NCI-H2107 treated with DMSO at 0.1 percent for 48 hours (cell line): ENCODE measurements around the gene FAM234B.
"Not testable (repeated sequence)": the region's sequence is repeated elsewhere in the genome, so short reads cannot be mapped to it uniquely, and the experiment has no call there.

Source experiments
- DNase-seq: peaks from one replicate; lab custom pipeline; 2025; ENCODE audit not compliant: unreplicated experiment; lab: John Stamatoyannopoulos, UW

Gene FAM234B

DNA sequence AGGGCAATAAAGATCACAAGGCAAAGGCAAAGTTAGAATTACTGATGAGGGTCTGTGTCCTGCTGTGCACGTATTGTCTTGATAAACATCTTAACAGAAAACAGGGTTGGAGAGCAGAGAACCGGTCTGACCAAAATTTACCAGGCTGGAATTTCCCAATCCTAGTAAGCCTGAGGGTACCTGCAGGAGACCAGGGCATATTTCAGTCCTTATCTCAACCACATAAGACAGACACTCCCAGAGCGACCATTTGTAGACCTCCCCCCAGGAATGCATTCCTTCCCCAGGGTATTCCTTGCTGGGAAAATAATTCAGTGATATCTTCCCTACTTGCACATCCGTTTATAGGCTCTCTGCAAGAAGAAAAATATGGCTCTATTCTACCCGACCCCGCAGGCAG lies 9.4 kb downstream of the FAM234B start:
- not testable (repeated sequence) for DNase-seq

DNA sequence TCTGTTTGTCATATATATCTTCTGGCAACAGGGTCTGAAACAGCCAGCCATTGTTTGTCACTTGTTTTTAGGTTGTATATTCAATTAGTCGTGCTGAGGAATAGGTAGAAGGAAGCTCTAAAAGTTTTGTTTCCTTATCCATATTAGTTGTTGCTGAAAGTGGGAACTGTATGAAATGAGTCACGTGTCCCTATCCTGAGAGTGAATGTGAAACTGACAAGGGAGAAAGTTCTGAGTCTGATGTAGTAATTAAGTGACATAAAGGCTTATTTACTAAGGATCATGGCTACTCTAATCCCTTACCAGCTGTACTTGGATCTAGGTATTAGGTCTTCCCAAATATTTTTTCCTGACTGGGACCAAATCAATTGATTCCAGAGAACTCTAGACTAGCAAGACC lies 16.4 kb downstream of the FAM234B start:
- DNase-seq: no peak

DNA sequence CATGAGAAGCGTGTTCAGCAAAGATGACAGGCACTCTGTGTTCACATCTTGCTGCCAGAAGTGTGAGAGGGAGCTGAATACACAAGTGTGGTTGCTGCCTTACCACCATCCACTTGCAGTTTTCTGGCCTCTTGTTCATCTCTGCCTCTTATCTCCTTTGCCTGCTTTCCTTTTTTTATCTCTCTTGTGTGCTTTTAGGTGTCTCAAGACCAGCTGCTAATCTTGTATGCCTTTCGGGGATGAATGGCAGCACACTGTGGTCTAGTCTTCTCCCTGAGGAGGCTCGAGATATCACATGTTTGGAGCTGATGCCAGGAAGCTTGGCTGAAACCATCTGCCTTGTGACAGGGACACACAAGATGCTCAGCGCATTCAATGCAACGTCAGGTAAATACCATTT lies 17.2 kb downstream of the FAM234B start:
- no peak for DNase-seq

DNA sequence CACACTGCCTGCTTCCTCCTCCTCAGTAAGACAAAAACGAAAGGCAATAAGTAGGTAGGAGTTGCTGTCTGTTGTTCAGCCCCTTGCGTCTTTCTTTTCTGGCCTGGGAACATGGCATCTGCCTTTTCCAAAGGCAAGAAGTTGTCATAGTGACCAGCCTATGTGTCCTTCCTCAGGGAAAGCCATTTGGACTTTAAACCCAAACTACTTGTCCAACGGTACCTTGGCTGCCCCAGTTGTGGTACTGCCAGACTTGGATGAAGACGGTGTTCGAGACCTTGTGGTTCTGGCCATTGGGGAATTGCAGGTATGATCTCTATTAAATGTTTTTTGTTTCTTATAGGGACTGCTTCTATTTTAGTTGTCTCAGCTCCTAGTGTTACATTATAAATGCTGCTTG lies 18.5 kb downstream of the FAM234B start:
- no peak for DNase-seq

DNA sequence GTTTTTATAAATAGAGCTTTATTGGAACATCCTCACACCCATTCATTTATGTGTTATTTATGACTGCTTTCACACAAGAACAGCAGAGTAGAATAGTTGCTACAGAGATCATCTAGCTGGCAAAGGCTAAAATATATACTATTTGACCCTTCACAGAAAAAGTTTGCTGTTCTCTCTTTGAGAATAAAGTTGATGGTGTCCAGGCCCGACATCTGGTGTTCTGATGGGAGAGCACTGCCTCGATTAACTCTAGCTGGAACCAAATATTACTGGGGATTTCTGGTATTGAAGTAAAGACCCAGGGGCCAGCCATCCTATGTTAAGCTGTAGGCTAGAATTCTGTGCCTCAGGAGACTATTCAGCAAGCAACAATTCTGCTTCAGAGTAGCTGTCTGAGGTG lies 21.8 kb downstream of the FAM234B start:
- DNase-seq: no peak

DNA sequence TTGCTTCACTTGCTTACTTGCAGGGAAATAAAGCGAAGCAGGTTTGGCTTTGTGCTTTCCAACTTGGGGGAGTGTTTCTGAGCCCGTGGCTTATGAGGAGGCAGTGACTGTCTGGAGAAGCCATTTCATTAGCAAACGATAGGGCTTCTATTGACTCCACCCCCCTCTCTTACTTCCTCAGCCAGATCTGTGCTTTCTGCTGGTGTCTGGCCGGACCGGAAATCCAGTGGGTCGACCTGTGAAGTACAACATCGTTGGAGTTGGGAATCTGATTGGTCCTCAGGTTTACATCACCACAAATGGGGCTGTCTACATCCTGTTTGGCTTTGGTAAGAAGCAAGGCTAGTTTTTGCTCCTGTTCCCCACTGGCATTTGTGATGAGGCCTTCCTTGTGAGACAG lies 22.3 kb downstream of the FAM234B start:
- no peak for DNase-seq

DNA sequence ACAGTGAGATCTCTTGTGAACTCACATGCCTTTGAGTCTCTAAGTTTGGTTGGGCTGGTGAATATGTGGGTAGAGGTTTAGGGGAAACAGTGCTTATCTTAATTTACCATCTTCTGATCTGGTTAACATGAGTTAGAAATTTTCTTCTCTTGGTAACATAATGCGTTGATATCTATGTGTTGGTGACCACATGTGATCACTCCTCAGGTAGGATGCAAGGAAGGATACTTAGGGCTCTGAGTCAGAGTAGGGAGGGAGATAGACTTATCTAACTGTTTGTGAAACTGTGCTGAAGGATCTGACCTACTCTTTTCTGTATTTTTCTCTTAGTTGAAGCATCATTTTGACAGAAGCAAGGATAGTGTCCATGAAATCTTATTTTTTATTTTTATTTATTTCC lies 23.1 kb downstream of the FAM234B start:
- DNase-seq: no peak

DNA sequence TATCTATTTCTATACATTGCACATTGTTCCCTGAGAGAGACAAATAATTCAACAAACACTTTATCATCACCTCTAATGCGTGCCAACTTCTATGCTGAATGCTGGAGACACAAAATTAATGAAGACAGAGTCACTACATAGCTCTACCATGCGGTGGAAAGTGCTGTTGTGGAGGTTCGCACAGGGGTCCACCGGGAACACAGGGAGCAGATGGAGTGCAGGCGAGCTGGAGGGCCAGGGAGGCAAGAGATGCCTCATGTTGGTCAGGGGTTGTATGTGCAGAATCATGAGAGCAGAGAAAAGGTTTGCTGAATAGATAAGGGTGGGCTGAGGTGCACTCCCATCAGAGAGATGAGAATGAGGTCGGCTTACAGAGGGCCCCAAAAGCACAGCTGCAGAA lies 25.2 kb downstream of the FAM234B start:
- DNase-seq: no peak

DNA sequence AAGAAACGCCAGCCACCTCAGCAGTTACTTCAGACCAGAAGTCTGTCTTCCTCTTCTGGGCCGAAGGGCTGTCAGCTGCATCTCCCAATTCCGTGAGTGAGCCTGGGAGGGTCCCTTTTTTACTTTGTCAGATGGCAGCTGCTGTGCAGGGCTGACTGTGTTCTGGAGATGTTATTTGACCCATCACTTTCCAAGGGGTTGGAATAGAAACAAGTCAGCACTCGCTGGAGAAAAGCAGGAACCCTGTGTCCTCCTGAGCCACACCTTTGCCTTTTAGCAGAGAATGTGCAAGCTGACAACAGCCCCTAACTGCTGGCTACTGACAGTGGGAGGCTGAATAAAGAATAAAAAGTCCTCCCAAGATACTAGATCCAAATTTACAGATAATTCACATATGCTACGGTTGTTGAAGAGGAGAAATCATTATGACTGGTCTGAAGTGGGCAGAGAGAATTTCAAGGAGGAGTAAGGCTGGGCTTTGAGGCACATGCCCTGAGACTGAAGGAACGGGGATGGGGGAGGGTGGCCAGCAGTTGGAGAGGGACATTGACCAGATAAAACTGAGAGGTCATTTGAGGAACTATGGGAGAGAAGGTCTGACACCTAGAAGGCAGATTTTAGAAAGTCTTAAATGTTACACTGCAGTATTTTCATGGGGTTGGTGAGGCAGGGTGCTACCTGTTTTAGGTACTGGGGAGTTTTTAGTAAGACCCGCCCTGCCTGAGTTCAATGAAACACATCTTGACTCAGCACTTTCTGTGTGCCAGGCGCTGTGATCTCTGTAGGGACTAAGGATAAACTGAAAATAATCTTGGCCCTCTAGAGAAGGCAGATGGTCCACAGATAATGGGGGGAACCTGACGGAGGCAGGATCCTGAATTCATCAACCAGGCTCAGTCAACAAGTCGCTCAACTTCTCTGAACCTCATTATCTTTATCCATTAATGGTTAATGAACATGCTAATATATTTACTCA lies 27.4 kb downstream of the FAM234B start:
- DNase-seq: peak; percentile 64

DNA sequence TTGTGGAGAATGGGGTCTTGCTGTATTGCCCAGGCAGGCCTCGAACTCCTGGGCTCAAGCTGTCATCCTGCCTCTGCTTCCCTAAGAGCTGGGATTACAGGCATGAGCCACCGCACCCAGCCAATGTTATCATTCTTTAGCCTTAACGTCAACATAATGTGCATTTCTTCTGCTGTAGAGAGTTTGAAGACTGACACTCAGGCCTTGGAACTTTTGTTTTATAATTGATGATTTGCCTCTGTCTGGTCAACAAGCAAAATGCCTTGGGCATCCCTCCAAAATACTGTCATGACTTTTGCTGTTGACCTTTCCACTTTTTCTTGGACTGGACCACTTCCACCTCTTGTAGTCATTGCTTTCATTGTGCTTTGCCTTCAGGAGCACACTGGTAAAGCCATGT lies 29.0 kb downstream of the FAM234B start:
- no peak for DNase-seq

DNA sequence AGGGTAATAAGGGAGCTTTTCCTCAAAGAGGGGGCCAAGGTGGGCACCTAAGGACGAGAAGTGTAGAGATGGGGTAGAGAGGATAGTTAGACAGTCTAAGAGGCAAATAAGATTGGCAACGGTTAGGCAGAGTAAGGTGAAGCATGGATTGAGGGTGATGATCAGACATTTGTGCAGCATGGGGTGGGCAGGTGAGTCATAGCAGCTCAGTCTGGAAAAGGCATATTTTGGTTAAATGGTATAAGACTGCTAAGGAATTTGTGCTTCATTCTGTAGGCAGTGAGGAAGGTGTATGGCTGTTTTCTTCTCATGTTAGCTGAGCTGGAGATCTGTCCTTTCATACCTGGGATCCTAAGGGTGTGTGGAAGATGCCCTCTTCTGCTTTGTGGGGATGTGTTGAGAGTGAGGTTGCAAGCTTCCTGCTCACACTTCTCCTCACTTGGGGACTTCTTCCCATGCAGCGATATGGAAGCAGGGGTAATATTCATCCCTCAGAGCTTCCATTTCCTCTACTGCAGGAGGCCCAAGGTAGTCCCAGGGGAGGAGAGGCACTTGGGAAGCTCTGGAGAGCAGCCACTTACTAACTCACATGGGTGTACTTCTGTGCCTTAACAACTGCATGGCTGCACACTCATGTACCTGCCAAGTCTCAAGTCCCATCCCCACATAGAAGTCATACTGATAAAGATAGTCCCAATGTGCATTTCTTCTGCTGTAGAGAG lies 30.4 kb downstream of the FAM234B start:
- DNase-seq: peak; percentile 19

DNA sequence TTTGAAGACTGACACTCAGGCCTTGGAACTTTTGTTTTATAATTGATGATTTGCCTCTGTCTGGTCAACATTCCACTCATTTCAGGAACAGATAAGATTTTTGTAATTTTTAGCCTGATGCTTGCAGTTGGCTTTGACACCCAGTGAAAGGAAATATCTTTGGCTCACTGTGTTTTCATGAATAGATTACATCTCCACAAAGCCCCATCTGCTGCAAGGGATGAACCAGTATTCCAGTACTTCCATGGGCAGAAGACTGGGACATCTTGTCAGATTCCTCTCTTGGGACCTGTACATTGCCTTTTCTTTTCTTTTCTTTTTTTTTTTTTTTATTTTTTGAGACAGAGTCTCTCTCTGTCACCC lies 30.9 kb downstream of the FAM234B start:
- DNase-seq: no peak

DNA sequence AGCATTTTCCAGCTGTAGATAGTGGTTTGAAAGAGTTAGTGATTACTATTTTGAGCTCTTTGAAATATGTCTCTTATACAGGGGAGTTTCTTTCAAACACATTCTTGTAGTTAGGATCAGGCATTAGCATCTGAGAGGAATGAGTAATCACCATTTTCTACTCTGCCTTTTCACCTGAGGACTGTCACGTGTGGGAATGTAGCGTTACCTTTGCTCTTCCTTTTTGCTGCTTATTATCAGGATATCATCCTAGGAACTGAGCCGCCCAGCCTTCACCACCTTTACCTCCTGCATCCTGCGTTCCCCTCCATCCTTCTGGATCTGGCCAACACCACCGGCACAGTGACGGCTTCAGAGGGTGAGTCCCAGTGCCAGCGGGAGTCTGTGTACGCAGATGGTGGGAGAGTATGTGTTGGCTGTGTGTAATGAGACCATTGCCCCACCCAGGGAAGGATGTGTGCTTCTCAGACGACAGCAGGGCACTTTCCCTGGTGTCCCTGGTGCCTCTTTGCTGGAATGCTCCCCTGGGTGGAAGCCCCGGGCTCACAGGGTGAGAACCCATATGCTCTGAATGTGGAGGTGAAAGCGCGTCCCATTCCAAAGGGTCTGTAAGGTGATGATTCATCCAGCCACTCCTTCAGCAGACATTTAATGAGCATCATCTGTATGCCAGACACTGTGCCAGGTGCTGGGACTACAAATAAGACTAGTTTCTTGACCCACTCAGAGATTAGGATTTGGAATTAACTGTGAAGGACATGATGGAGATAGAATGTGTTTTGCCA lies 31.8 kb downstream of the FAM234B start:
- DNase-seq: no peak

DNA sequence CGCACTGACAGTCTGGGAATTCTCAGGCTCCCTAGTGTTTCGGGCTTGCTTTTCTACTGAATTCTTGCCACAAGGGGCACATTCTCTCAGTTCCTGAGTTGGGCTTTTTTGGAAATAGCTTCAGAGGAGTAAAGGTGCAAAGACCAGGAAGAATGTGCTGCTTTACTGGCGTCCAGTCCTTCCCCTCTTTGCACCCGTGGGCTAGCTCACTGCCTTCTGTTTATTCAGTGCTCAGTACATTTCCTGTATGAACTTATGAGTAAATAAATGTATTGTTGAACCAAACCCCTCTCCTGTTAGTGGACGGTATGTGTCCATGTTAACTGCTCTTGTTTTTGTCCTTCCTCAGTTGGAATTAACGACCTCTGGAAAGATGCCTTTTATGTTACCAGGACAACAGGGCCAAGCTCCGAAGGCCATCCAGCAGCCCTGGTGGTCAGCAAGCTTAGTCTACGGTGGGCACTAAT lies 35.3 kb downstream of the FAM234B start:
- no peak for DNase-seq

DNA sequence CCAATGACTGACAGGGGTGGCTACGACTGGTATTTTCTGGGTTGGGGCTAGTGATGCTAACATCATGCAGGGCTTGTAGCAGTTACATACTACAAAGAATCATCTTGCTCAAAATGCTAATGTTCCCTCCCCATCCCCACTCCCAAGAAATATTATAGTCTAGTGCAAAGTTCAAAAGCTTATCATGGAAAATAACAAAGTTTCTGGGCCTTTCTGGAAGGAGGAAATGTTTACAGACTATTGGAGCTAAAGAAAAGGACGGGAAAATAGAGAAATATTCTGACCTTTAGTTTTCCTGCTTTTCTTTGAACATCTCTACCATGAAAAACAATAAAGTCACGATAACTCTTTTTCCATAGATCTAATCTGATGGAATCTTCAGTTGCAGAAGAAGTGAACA lies 36.1 kb downstream of the FAM234B start:
- DNase-seq: no peak

DNA sequence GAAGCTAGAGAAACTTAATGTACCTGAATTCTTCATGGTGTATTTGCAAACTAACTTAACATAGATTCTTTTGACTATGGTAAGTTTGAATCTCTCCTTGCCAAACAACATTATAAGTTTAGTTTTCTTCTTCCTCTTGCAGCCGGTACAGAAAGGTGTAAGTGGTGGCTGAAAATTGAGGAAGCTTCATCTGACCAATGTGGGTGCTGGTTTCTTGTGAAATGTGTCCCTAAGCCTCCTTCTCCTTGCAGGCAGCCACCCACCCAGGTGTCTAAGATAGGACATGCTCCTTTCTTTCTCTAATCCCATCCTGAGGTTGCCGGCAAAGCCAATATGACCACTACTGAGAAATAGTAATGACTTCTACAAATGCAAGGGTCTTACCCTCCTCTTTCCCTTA lies 38.7 kb downstream of the FAM234B start:
- DNase-seq: no peak

DNA sequence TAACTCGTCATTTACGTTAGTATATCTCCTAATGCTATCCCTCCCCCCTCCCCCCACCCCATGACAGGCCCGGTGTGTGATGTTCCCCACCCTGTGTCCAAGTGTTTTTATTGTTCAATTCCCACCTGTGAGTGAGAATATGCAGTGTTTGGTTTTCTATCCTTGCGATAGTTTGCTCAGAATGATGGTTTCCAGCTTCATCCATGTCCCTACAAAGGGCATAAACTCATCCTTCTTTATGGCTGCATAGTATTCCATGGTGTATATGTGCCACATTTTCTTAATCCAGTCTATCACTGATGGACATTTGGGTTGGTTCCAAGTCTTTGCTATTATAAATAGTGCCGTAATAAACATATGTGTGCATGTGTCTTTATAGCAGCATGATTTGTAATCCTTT lies 39.5 kb downstream of the FAM234B start:
- not testable (repeated sequence) for DNase-seq

DNA sequence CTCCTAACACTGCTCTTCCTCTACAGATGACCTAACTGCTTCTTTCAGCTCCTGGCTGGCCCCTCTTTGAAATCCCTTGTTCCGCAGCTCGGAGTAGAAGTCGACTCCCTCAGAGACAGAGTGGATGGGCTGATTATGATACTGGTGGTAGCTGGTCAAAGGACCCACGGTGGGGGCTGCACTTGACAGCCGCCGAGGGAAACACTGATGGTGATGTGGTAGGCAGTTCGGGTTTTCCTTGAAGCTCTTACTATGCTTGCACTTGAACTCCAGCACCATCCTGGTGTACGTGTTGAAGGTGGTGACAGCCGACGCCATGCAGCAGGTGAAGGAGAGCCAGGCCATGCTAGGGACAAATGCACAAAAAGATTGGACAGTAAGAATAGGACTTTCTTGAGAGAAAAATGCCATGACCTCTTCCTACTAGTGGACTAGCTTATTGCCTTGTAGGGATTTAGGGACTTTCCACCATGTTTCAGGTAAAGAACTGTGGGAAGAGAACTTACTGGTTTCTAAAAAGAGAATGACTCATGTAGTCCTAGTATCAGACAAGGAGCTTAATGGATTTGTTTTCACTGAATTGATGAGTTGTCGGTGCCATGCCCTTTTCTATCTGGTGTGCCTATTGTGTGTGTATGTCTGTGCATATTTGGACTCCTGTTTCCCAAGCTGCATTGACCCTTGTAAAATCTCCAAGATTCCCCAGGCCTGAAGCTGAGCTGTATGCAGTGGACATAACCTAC lies 40.9 kb downstream of the FAM234B start:
- DNase-seq: no peak

DNA sequence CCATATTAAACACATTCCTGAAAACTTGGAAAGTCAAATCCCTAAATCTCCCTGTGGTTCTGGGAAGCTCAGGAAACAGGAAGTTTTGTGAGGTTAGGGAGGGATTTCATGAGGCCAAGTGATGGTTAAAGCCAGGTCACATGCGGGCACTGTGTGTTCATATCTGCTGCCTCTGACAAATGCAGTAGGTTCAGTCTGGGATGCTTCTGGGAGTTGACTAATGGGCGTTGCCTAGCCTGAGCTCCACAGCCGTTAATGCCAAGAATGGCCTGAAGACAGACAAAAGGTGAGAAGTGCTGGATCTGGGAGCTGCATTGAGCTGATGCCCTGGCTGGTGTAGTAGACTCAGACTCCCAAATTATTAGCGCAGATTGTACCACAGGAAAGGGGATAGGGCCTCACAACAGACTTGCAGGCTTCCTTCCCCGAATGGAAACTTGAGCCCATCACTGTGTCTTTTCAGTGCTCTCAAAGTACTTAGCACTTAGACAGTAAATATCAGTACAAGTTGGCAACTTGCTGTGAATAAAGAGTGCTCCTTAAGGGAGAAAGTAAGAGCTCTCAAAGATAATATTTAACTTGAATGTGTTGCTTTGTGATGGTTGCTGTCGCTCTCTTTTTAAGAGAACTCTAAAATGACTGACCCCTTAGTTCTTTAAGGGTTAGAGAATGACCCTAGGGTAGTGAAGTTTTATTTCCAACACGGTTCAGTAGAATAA lies 41.9 kb downstream of the FAM234B start:
- DNase-seq: no peak

DNA sequence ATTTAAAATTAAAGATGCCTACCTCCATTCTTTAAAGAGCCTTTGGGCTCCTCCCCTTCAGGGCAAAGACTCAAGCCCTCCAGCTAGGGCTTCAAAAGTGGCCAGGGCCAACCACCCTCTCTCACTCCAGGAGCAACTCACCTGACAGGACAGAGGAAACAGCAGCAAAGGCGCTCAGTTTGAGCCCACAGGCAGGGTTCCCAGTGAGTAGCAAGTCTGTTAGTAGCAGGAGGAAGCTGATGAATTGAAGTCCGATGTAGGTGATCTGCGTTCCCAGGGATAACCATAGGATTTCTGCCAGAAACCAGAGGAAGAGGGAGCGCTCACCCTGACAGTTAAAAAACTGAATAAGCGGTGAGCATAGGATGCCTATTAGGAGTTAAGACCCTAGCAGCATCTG lies 43.6 kb downstream of the FAM234B start:
- no peak for DNase-seq
